ENCODE data around the gene RAP1A. TPM values are rescaled to one million over a fixed set of nuclear protein-coding genes. Genes with fewer than 3 reads are reported as not detected.

The RAP1A gene
- total RNA-seq, 1 experiment from 2014 or later = 33.2 TPM

- H3K36me3 Mint-ChIP-seq (ENCODE audit: insufficient read depth, unreplicated experiment) = no peaks in the 10 kb centered on the region
- H3K4me1 Mint-ChIP-seq (ENCODE audit: low read depth, unreplicated experiment) = no peaks in the 10 kb centered on the region
- intact Hi-C loops (cut with micrococcal nuclease; ENCODE audit: unreplicated experiment) = no loop called here
- H3K27ac Mint-ChIP-seq (ENCODE audit: unreplicated experiment) = no peak overlapping the region
- no peak overlapping the region for H3K4me3 Mint-ChIP-seq (ENCODE audit: low read depth, unreplicated experiment)
- no peak for TF ChIP-seq CTCF (IDR thresholded peaks at IDR 0.05; ENCODE audit: unreplicated experiment)
- CTCF ChIA-PET = no interaction called here
- no peak for DNase-seq
- peaks cover 20% of the 10 kb centered on the region for H3K27me3 Mint-ChIP-seq (ENCODE audit: unreplicated experiment)
- no TSS peak for BruUV-seq (replicated peaks)
- no peaks in the 10 kb centered on the region for H3K9me3 Mint-ChIP-seq (ENCODE audit: low read depth, unreplicated experiment)
Measured at GRCh38 chr1:111599781-111600693, 19.6 kb upstream of the RAP1A start.

GRCh38 chr1:111600886-111601386, 18.7 kb upstream of the RAP1A start:
- peaks cover 20% of the 10 kb centered on the region for H3K27me3 Mint-ChIP-seq (ENCODE audit: unreplicated experiment)
- intact Hi-C loops (cut with micrococcal nuclease; ENCODE audit: unreplicated experiment) = no loop called here
- no peak for DNase-seq
- H3K4me1 Mint-ChIP-seq (ENCODE audit: low read depth, unreplicated experiment) = no peaks in the 10 kb centered on the region
- CTCF ChIA-PET = no interaction called here
- no peak for TF ChIP-seq CTCF (IDR thresholded peaks at IDR 0.05; ENCODE audit: unreplicated experiment)
- no TSS peak for BruUV-seq (replicated peaks)
- H3K36me3 Mint-ChIP-seq (ENCODE audit: insufficient read depth, unreplicated experiment) = no peaks in the 10 kb centered on the region
- no peak overlapping the region for H3K27ac Mint-ChIP-seq (ENCODE audit: unreplicated experiment)
- H3K4me3 Mint-ChIP-seq (ENCODE audit: low read depth, unreplicated experiment) = no peak overlapping the region
- H3K9me3 Mint-ChIP-seq (ENCODE audit: low read depth, unreplicated experiment) = no peaks in the 10 kb centered on the region

- H3K27ac Mint-ChIP-seq (ENCODE audit: unreplicated experiment) = no peak overlapping the region
Measured at GRCh38 chr1:111602302-111602701, 17.3 kb upstream of the RAP1A start.

GRCh38 chr1:111602974-111603373, 16.6 kb upstream of the RAP1A start:
- CTCF ChIA-PET = no interaction called here
- no peak overlapping the region for H3K27ac Mint-ChIP-seq (ENCODE audit: unreplicated experiment)
- no peak for DNase-seq
- peaks cover 20% of the 10 kb centered on the region for H3K27me3 Mint-ChIP-seq (ENCODE audit: unreplicated experiment)
- no TSS peak for BruUV-seq (replicated peaks)
- no peak for TF ChIP-seq CTCF (IDR thresholded peaks at IDR 0.05; ENCODE audit: unreplicated experiment)
- no peaks in the 10 kb centered on the region for H3K4me1 Mint-ChIP-seq (ENCODE audit: low read depth, unreplicated experiment)
- H3K36me3 Mint-ChIP-seq (ENCODE audit: insufficient read depth, unreplicated experiment) = no peaks in the 10 kb centered on the region
- H3K9me3 Mint-ChIP-seq (ENCODE audit: low read depth, unreplicated experiment) = no peaks in the 10 kb centered on the region
- H3K4me3 Mint-ChIP-seq (ENCODE audit: low read depth, unreplicated experiment) = no peak overlapping the region
- intact Hi-C loops (cut with micrococcal nuclease; ENCODE audit: unreplicated experiment) = no loop called here

More at GRCh38 chr1:111602302-111602701, 17.3 kb upstream of the RAP1A start:
- CTCF ChIA-PET = no interaction called here
- no TSS peak for BruUV-seq (replicated peaks)
- peaks cover 20% of the 10 kb centered on the region for H3K27me3 Mint-ChIP-seq (ENCODE audit: unreplicated experiment)
- no peaks in the 10 kb centered on the region for H3K4me1 Mint-ChIP-seq (ENCODE audit: low read depth, unreplicated experiment)
- DNase-seq = no peak
- no peaks in the 10 kb centered on the region for H3K9me3 Mint-ChIP-seq (ENCODE audit: low read depth, unreplicated experiment)
- intact Hi-C loops (cut with micrococcal nuclease; ENCODE audit: unreplicated experiment) = no loop called here
- H3K4me3 Mint-ChIP-seq (ENCODE audit: low read depth, unreplicated experiment) = no peak overlapping the region
- no peaks in the 10 kb centered on the region for H3K36me3 Mint-ChIP-seq (ENCODE audit: insufficient read depth, unreplicated experiment)
- TF ChIP-seq CTCF (IDR thresholded peaks at IDR 0.05; ENCODE audit: unreplicated experiment) = no peak
